H1 (cell line): ENCODE measurements around the gene HIVEP3. TPM values are rescaled to one million over a fixed set of nuclear protein-coding genes. Genes with fewer than 3 reads are reported as not detected.

Experiments used
- CTCF ChIA-PET: fragments of 300-600 bp; sonication (Branson Sonifier 250); formaldehyde crosslinking; loops from one replicate; lab custom pipeline; 2021; ENCODE audit not compliant: partially characterized antibody; lab: Charles Lee
- POLR2A ChIA-PET: fragments of 300-600 bp; sonication (Branson Sonifier 250); formaldehyde crosslinking; loops from one replicate; lab custom pipeline; 2021; ENCODE audit warnings: inconsistent platforms; ENCODE audit not compliant: partially characterized antibody; lab: Charles Lee
- DNase-seq, 2 experiments: peaks; one replicate each; pipeline versions ENCODE4 v3.0.0 to v3.0.0-alpha.2; 2010 to 2022; ENCODE audit warnings: low spot score in 2 of 2, low read depth in 1 of 2, mixed read lengths in 1 of 2
- FAIRE-seq: peaks from 2 replicates; lab custom pipeline; 2011; peaks lifted over from hg19 to GRCh38; lab: Jason Lieb, UNC
- H2AFZ ChIP-seq: 2 replicates; pipeline ENCODE4 v1.8.1; 2012; ENCODE audit warnings: low read length, inconsistent platforms
- H2AK5ac ChIP-seq: 2 replicates; pipeline ENCODE4 v1.6.1; 2013; ENCODE audit warnings: low read depth, low read length
- H2BK120ac ChIP-seq: replicated peaks from 2 replicates; pipeline ENCODE3; 2013; ENCODE audit warnings: low read depth, low read length, inconsistent platforms
- H2BK12ac ChIP-seq: 2 replicates; pipeline ENCODE4 v1.6.1; 2013; ENCODE audit warnings: low read depth, low read length
- H2BK15ac ChIP-seq: 2 replicates; pipeline ENCODE4 v1.6.1; 2013; ENCODE audit warnings: low read length
- H2BK20ac ChIP-seq: 2 replicates; pipeline ENCODE4 v1.6.1; 2013; ENCODE audit warnings: low read length
- H2BK5ac ChIP-seq: 2 replicates; pipeline ENCODE4 v1.6.1; 2013; ENCODE audit warnings: low read depth, low read length
- H3K14ac ChIP-seq: 2 replicates; pipeline ENCODE4 v1.6.1; 2013; ENCODE audit warnings: inconsistent platforms; ENCODE audit not compliant: insufficient read length
- H3K18ac ChIP-seq: 2 replicates; pipeline ENCODE4 v1.6.1; 2013; ENCODE audit warnings: low read length; ENCODE audit errors: extremely low read depth
- H3K23ac ChIP-seq: 2 replicates; pipeline ENCODE4 v1.6.1; 2013; ENCODE audit warnings: inconsistent platforms; ENCODE audit not compliant: insufficient read length
- H3K23me2 ChIP-seq: 2 replicates; pipeline ENCODE4 v1.6.1; 2013; ENCODE audit warnings: low read depth, low read length
- H3K27ac ChIP-seq: 2 replicates; pipeline ENCODE4 v1.6.1; 2011; ENCODE audit warnings: low read depth, low read length, inconsistent platforms
- H3K27me3 ChIP-seq, 4 experiments: replicated peaks in 1 of 4; 1 replicate in 1 of 4; 2 replicates in 3 of 4; pipeline versions ENCODE4 v1.6.1 to v1.8.1; 2011 to 2013; ENCODE audit warnings: low read length in 3 of 4, mild to moderate bottlenecking in 3 of 4, inconsistent platforms in 2 of 4, mixed read lengths in 2 of 4, moderate library complexity in 1 of 4; ENCODE audit not compliant: control insufficient read depth in 3 of 4, insufficient read depth in 3 of 4; ENCODE audit errors: extremely low read depth in 1 of 4
- H3K36me3 ChIP-seq, 4 experiments: 2 replicates each; pipeline versions ENCODE4 v1.6.1 to v1.8.1; 2011 to 2013; ENCODE audit warnings: mild to moderate bottlenecking in 4 of 4, low read length in 3 of 4, moderate library complexity in 2 of 4, control low read depth in 1 of 4, inconsistent platforms in 1 of 4; ENCODE audit not compliant: insufficient read depth in 4 of 4, control insufficient read depth in 2 of 4
- H3K4ac ChIP-seq: replicated peaks from 2 replicates; pipeline ENCODE3; 2013; ENCODE audit warnings: low read length, low read depth, mixed read lengths, inconsistent platforms; ENCODE audit not compliant: insufficient read length
- H3K4me1 ChIP-seq, 4 experiments: replicated peaks in 1 of 4; 1 replicate in 1 of 4; 2 replicates in 3 of 4; pipeline versions ENCODE4 v1.6.1 to v1.8.1; 2011 to 2013; ENCODE audit warnings: low read length in 3 of 4, inconsistent platforms in 2 of 4, mixed read lengths in 1 of 4; ENCODE audit not compliant: insufficient read depth in 4 of 4, control insufficient read depth in 3 of 4
- H3K4me2 ChIP-seq, 2 experiments: 2 replicates each; pipeline versions ENCODE4 v1.6.1 to v1.8.1; 2011 to 2013; ENCODE audit warnings: low read depth in 2 of 2, low read length in 2 of 2, control low read depth in 1 of 2, inconsistent platforms in 1 of 2, mild to moderate bottlenecking in 1 of 2; ENCODE audit not compliant: insufficient read depth in 1 of 2
- H3K4me3 ChIP-seq, 4 experiments: fragments of 200-600, 300-600 bp in 1 of 4; sonication (generic), shearing (Covaris generic), sonication (Bioruptor Twin) in 1 of 4; 2 replicates each; pipeline versions ENCODE4 v1.5.1 to v1.8.1; 2011 to 2016; ENCODE audit warnings: low read length in 4 of 4, low read depth in 3 of 4, control low read depth in 2 of 4, inconsistent platforms in 2 of 4, mild to moderate bottlenecking in 2 of 4, mixed read lengths in 1 of 4, moderate library complexity in 1 of 4; ENCODE audit not compliant: insufficient read depth in 2 of 4; ENCODE audit errors: extremely low read depth in 1 of 4
- H3K56ac ChIP-seq: replicated peaks from 2 replicates; pipeline ENCODE3; 2013; ENCODE audit warnings: low read depth, mild to moderate bottlenecking, mixed read lengths, low read length, inconsistent platforms; ENCODE audit not compliant: insufficient read length
- H3K79me1 ChIP-seq: 2 replicates; pipeline ENCODE4 v1.6.1; 2013; ENCODE audit warnings: low read depth, low read length, control low read depth
- H3K79me2 ChIP-seq, 2 experiments: 2 replicates each; pipeline versions ENCODE4 v1.6.1 to v1.8.1; 2012 to 2013; ENCODE audit warnings: low read length in 2 of 2, mild to moderate bottlenecking in 2 of 2, inconsistent platforms in 1 of 2; ENCODE audit not compliant: insufficient read depth in 2 of 2, control insufficient read depth in 1 of 2
- H3K9ac ChIP-seq, 4 experiments: replicated peaks in 1 of 4; 1 replicate in 1 of 4; 2 replicates in 3 of 4; pipeline versions ENCODE4 v1.6.1 to v1.8.1; 2011 to 2013; ENCODE audit warnings: low read depth in 3 of 4, low read length in 3 of 4, control low read depth in 2 of 4, mild to moderate bottlenecking in 2 of 4, moderate library complexity in 2 of 4, inconsistent platforms in 1 of 4; ENCODE audit errors: extremely low read depth in 1 of 4
- H3K9me3 ChIP-seq, 2 experiments: 2 replicates each; pipeline versions ENCODE4 v1.6.1 to v1.8.1; 2012 to 2013; ENCODE audit warnings: mild to moderate bottlenecking in 2 of 2, moderate library complexity in 2 of 2, control low read depth in 1 of 2, inconsistent platforms in 1 of 2, low read depth in 1 of 2, low read length in 1 of 2, mixed read lengths in 1 of 2; ENCODE audit not compliant: insufficient read depth in 2 of 2
- H4K20me1 ChIP-seq, 2 experiments: replicated peaks in 1 of 2; 2 replicates each; pipeline versions ENCODE3 to v1.8.1; 2011 to 2013; ENCODE audit warnings: inconsistent platforms in 2 of 2, low read length in 2 of 2, mild to moderate bottlenecking in 1 of 2; ENCODE audit not compliant: insufficient read depth in 2 of 2, control insufficient read depth in 1 of 2
- H4K5ac ChIP-seq: 2 replicates; pipeline ENCODE4 v1.6.1; 2013; ENCODE audit warnings: low read length, low read depth, mixed read lengths, inconsistent platforms; ENCODE audit not compliant: insufficient read length
- H4K8ac ChIP-seq: 2 replicates; pipeline ENCODE4 v1.8.0; 2013; ENCODE audit warnings: mild to moderate bottlenecking, moderate library complexity, low read length, inconsistent platforms; ENCODE audit not compliant: insufficient read depth; ENCODE audit errors: extremely low read depth
- H4K91ac ChIP-seq: replicated peaks from 2 replicates; pipeline ENCODE3; 2013; ENCODE audit warnings: low read length, mixed read lengths, inconsistent platforms; ENCODE audit not compliant: insufficient read length
- BACH1 ChIP-seq: IDR thresholded peaks from 2 replicates; pipeline ENCODE4 v1.6.1; 2012; ENCODE audit warnings: low read length, improper control_type of control experiment
- BCL11A ChIP-seq, 2 experiments: IDR thresholded peaks; one replicate each; pipeline ENCODE4 v1.6.1; 2011; ENCODE audit warnings: low read depth in 2 of 2, low read length in 2 of 2, mild to moderate bottlenecking in 2 of 2
- CTBP2 ChIP-seq: IDR thresholded peaks from 2 replicates; pipeline ENCODE4 v1.7.0; 2011; ENCODE audit warnings: borderline replicate concordance, mild to moderate bottlenecking, moderate library complexity, mixed read lengths, low read length; ENCODE audit not compliant: insufficient read depth, insufficient read length
- EP300 ChIP-seq, 2 experiments: IDR thresholded peaks; 1 replicate in 1 of 2; 2 replicates in 1 of 2; pipeline ENCODE4 v1.6.1; 2011 to 2012; ENCODE audit warnings: low read depth in 2 of 2, low read length in 2 of 2, mild to moderate bottlenecking in 2 of 2, borderline replicate concordance in 1 of 2, inconsistent platforms in 1 of 2, moderate library complexity in 1 of 2
- EZH2 ChIP-seq: fragments of 200-600 bp; sonication (generic); IDR thresholded peaks from 2 replicates; pipeline ENCODE4 v1.7.1; 2012; ENCODE audit warnings: low read depth, mild to moderate bottlenecking, moderate library complexity, low read length, inconsistent platforms; ENCODE audit not compliant: severe bottlenecking
- GTF2F1 ChIP-seq: IDR thresholded peaks from 2 replicates; pipeline ENCODE4 v1.6.1; 2012; ENCODE audit warnings: low read depth, low read length, improper control_type of control experiment, borderline replicate concordance
- KDM1A ChIP-seq: fragments of 200-600, 300-600 bp; sonication (generic); IDR thresholded peaks from 2 replicates; pipeline ENCODE4 v1.7.1; 2016; ENCODE audit warnings: mild to moderate bottlenecking, low read length, borderline replicate concordance
- NANOG ChIP-seq: IDR thresholded peaks from 2 replicates; pipeline ENCODE4 v1.6.1; 2011; ENCODE audit warnings: low read length, low read depth, mild to moderate bottlenecking, inconsistent platforms; ENCODE audit not compliant: insufficient read depth, poor library complexity, severe bottlenecking
- SIN3A ChIP-seq, 2 experiments: IDR thresholded peaks in 1 of 2; conservative IDR thresholded peaks in 1 of 2; 2 replicates each; pipeline ENCODE4 v1.6.1; 2011 to 2012; ENCODE audit warnings: low read length in 2 of 2, improper control_type of control experiment in 1 of 2, low read depth in 1 of 2, mild to moderate bottlenecking in 1 of 2
- SIRT6 ChIP-seq: IDR thresholded peaks from one replicate; pipeline ENCODE4 v1.7.1; 2012; ENCODE audit warnings: low read length, inconsistent platforms
- SUZ12 ChIP-seq: fragments of 200-600 bp; sonication (generic); IDR thresholded peaks from 2 replicates; pipeline ENCODE4 v1.6.1; 2012; ENCODE audit warnings: mild to moderate bottlenecking, inconsistent platforms, low read length, moderate library complexity, mixed read lengths
- ZNF274 ChIP-seq: IDR thresholded peaks from 2 replicates; pipeline ENCODE4 v1.7.0; 2012; ENCODE audit warnings: low read length, borderline replicate concordance; ENCODE audit errors: extremely low read depth
- WGBS, 2 experiments: shearing (Covaris generic) in 1 of 2; methylation state at CpG; one replicate each; pipeline versions ENCODE4 v1.1.6 to v1.1.7; 2013 to 2015; ENCODE audit warnings: low lambda C conversion rate in 2 of 2, mixed read lengths in 2 of 2, inconsistent platforms in 1 of 2, low coverage in 1 of 2, missing lambda C conversion rate in 1 of 2; ENCODE audit not compliant: insufficient replicate concordance in 2 of 2, insufficient coverage in 1 of 2, insufficient read length in 1 of 2; ENCODE audit errors: extremely low coverage in 1 of 2, missing lambda C conversion rate in 1 of 2; 5-methylcytosine and 5-hydroxymethylcytosine counted together
- polyA plus RNA-seq, 7 experiments: library from polyadenylated mRNA; depleted of rRNA in 3 of 7; stranded (reverse) in 5 of 7; unstranded in 2 of 7; fragments of >200 nt in 5 of 7; fragments of 200-250 nt in 2 of 7; gene quantifications; 1 replicate in 5 of 7; 2 replicates in 1 of 7; 4 replicates in 1 of 7; pipeline versions ENCODE4 v1.2.1 to v1.2.3, GENCODE V29; 2011 to 2013; ENCODE audit warnings: missing spikeins in 2 of 7, mixed read lengths in 2 of 7
- total RNA-seq: library from RNA; stranded (reverse); fragmentation: NEBNext Ultra II Directional; extraction: Animal tissue kit (Norgen Biotek cat#: 25700); gene quantifications from 2 replicates; pipeline ENCODE4 v1.2.1, GENCODE V29; 2021
- TF ChIP-seq, protein P1 (sequence below): IDR thresholded peaks from 2 replicates; pipeline ENCODE4 v1.6.1; 2011; ENCODE audit warnings: low read depth, mild to moderate bottlenecking, low read length; ENCODE audit not compliant: insufficient read depth

HIVEP3 gene
- total and polyA plus RNA-seq, 2 of the 8 experiments (the other 6 are each of a cell fraction or from before 2014, with no cell fraction given) = 0.24 to 0.69 TPM

DNA sequence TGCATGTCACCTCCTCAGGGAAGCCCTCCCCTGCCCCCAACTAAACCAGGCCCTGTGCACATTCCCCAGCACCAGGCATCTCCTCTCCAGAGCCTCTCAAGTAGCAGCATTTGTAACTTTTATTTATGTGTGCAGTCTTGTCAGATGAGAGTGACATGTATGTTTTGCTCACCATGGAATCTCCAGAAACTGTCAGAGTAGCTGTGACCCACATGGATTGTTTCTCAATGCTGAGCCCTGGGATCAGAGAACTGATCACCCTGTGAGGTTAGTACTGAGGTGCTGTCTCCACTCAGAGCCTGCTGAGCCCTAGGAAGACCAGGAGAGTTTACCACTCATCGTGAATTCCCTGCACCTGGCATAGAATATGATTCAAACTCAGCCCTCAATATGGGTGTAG lies 243.3 kb downstream of the HIVEP3 start:
- Histone ChIP-seq H2BK15ac (no peak overlapping the region), H4K8ac (no peak overlapping the region), H4K91ac (no peak overlapping the region), H3K36me3 (no peaks in the 10 kb centered on the region), H2BK5ac (no peak overlapping the region), H3K27ac (no peak overlapping the region), H2BK12ac (no peak overlapping the region), H3K4ac (no peak overlapping the region), H3K79me2 (no peaks in the 10 kb centered on the region), H3K4me1 (no peaks in the 10 kb centered on the region; a peak in 2 of 7 replicates), H2BK120ac (no peak overlapping the region), H3K27me3 (no peaks in the 10 kb centered on the region)
- CTCF ChIA-PET = interaction anchor here (0.6 kb wide), 1 partner anchor 867 kb away, joined by 3 read pairs; no protein-coding TSS in a partner anchor
- no peak for DNase-seq
- TF ChIP-seq ZNF274 = no peak
- no peak for TF ChIP-seq KDM1A
- TF ChIP-seq SUZ12 = no peak
- TF ChIP-seq EZH2 = no peak
- TF ChIP-seq EP300 (IDR thresholded peaks at IDR 0.05; ENCODE audit: borderline replicate concordance in 1 of 2, low read depth in 2 of 2, low read length in 2 of 2) = no peak
- no peak for TF ChIP-seq CTBP2
- no peak for TF ChIP-seq BACH1
- no peak for TF ChIP-seq NANOG
- TF ChIP-seq, protein P1, sequence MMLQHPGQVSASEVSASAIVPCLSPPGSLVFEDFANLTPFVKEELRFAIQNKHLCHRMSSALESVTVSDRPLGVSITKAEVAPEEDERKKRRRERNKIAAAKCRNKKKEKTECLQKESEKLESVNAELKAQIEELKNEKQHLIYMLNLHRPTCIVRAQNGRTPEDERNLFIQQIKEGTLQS = no peak
- TF ChIP-seq SIRT6 = no peak
- no peak for TF ChIP-seq GTF2F1
- TF ChIP-seq BCL11A (IDR thresholded peaks at IDR 0.05; ENCODE audit: low read depth in 2 of 2, low read length in 2 of 2) = no peak
- no peak for TF ChIP-seq SIN3A (conservative IDR thresholded peaks at IDR 0.05 in 1 of 2, IDR thresholded peaks at IDR 0.05 in 1 of 2; ENCODE audit: low read depth in 1 of 2, low read length in 2 of 2)
- TF ChIP-seq, all 59 proteins: peak for 0
- Histone ChIP-seq H3K23me2 (no peaks in the 10 kb centered on the region), H3K14ac (no peak overlapping the region), H3K9me3 (no peaks in the 10 kb centered on the region), H3K56ac (no peak overlapping the region), H3K4me2 (no peak overlapping the region), H3K4me3 (no peak overlapping the region), H3K79me1 (no peaks in the 10 kb centered on the region), H3K9ac (no peak overlapping the region), H2BK20ac (no peak overlapping the region), H2AK5ac (no peak overlapping the region), H4K5ac (no peak overlapping the region), H3K23ac (no peak overlapping the region), H4K20me1 (no peaks in the 10 kb centered on the region), H2AFZ (no peak overlapping the region), H3K18ac (no peak overlapping the region)
- POLR2A ChIA-PET = no interaction called here
- WGBS, 2 experiments = 94% methylated on average over 1 of the region's 1 CpG; no CpG with 5 or more reads in 1 of the 2 experiments
- FAIRE-seq = no peak
